Hepatocyte (in vitro differentiated cells): ENCODE measurements around the gene DLGAP3.

Experiments used
- CTCF ChIP-seq: fragments of 200-600 bp; sonication (generic); IDR thresholded peaks from 2 replicates; pipeline ENCODE4 v1.5.1; 2016; ENCODE audit warnings: antibody characterized with exemption, mild to moderate bottlenecking; ENCODE audit not compliant: poor library complexity
- EZH2 ChIP-seq: fragments of 200-600 bp; sonication (generic); IDR thresholded peaks from 2 replicates; pipeline ENCODE4 v1.6.1; 2016; ENCODE audit warnings: antibody characterized with exemption, mild to moderate bottlenecking, borderline replicate concordance
- EZH2phosphoT487 ChIP-seq: fragments of 200-600 bp; sonication (generic); IDR thresholded peaks from one replicate; pipeline ENCODE4 v1.6.1; 2018; ENCODE audit warnings: antibody characterized with exemption, mild to moderate bottlenecking, low read depth, moderate library complexity; ENCODE audit not compliant: unreplicated experiment, severe bottlenecking

GRCh38 chr1:34870395-34870794 is 59.1 kb downstream of the DLGAP3 start:
- TF ChIP-seq CTCF (no peak), EZH2 (no peak), EZH2phosphoT487 (no peak)
